Mucosa of descending colon (tissue), 3 donors: Measurements from ENCODE around the gene KCNC3. TPM values are rescaled to one million over a fixed set of nuclear protein-coding genes. Genes with fewer than 3 reads are reported as not detected.

Experiments
- ATAC-seq: fragments of 200-7000 bp; cut with Tn5 transposase; one replicate; pipeline ENCODE4 v1.9.1; 2020; ENCODE audit warnings: mild to moderate bottlenecking, moderate library complexity
- DNase-seq, 3 donors: peaks; one replicate each; pipeline ENCODE4 v3.0.0-alpha.2; 2020
- H3K36me3 ChIP-seq: fragments of 200-600 bp; one replicate; pipeline ENCODE4 v1.8.0; 2021; ENCODE audit warnings: low read depth, mild to moderate bottlenecking
- H3K4me1 ChIP-seq: fragments of 200-600 bp; one replicate; pipeline ENCODE4 v1.8.0; 2021; ENCODE audit warnings: low read depth, mild to moderate bottlenecking
- H3K4me3 ChIP-seq: fragments of 200-600 bp; one replicate; pipeline ENCODE4 v1.8.0; 2021; ENCODE audit warnings: mild to moderate bottlenecking
- H3K9me3 ChIP-seq: fragments of 200-600 bp; one replicate; pipeline ENCODE4 v1.8.0; 2021; ENCODE audit warnings: mild to moderate bottlenecking
- CTCF ChIP-seq: fragments of 200-600 bp; IDR thresholded peaks from one replicate; pipeline ENCODE4 v1.8.0; 2022; ENCODE audit warnings: antibody characterized with exemption, mild to moderate bottlenecking
- intact Hi-C, 2 donors: fragments of 100-400 bp; cut with DNase I in 1 of 2; cut with micrococcal nuclease in 1 of 2; formaldehyde crosslinking; loops; one replicate each; pipeline versions ENCODE4 v1.11.0 to v1.11.1; 2022; cut with DNase I, micrococcal nuclease
- total RNA-seq, 3 donors: library from RNA; stranded (reverse); fragmentation: NEBNext Ultra II Directional in 2 of 3; extraction: Animal tissue kit (Norgen Biotek cat#: 25700) in 2 of 3; gene quantifications; one replicate each; pipeline versions ENCODE4 v1.2.1 to v1.2.4, GENCODE V29; 2021 to 2023
- donor health status: DM: no; HTN: no; CAD: no; lungs with moderate emphysema.
- donor health status: DM: no; HTN: no; CAD: no.
- donor health status: DM: no; HTN: yes; CAD: no.

Gene KCNC3
- total RNA-seq, 3 donors from 2014 or later = 0.49 to 1.5 (median 1.1) TPM

GRCh38 chr19:50309396-50310125, 19.6 kb downstream of the KCNC3 start:
- Histone ChIP-seq H3K9me3 (no peaks in the 10 kb centered on the region), H3K4me3 (no peak overlapping the region), H3K36me3 (peaks cover 3% of the 10 kb centered on the region), H3K4me1 (no peaks in the 10 kb centered on the region)
- ATAC-seq (no peak), DNase-seq (peak in 1 of 3 donors; percentile 31)
- no peak for TF ChIP-seq CTCF
- intact Hi-C loops = no loop called here

- H3K9me3 ChIP-seq = no peaks in the 10 kb centered on the region
- intact Hi-C loops = no loop called here
- ATAC-seq (no peak), DNase-seq (peak in 1 of 3 donors; percentile 12)
- no peak overlapping the region for H3K4me3 ChIP-seq
- no peaks in the 10 kb centered on the region for H3K4me1 ChIP-seq
- peaks cover 3% of the 10 kb centered on the region for H3K36me3 ChIP-seq
- no peak for TF ChIP-seq CTCF
Measured at GRCh38 chr19:50308991-50309390, 20.2 kb downstream of the KCNC3 start.

- Histone ChIP-seq H3K9me3 (no peaks in the 10 kb centered on the region), H3K4me1 (no peaks in the 10 kb centered on the region), H3K4me3 (no peak overlapping the region), H3K36me3 (peaks cover 3% of the 10 kb centered on the region)
- DNase-seq (no peak), ATAC-seq (no peak)
- intact Hi-C loops = no loop called here
- TF ChIP-seq CTCF = no peak
Measured at GRCh38 chr19:50303558-50303957, 25.6 kb downstream of the KCNC3 start.

GRCh38 chr19:50301607-50301971, 27.6 kb downstream of the KCNC3 start:
- Histone ChIP-seq H3K4me1 (no peaks in the 10 kb centered on the region), H3K36me3 (no peaks in the 10 kb centered on the region), H3K4me3 (no peak overlapping the region), H3K9me3 (no peaks in the 10 kb centered on the region)
- intact Hi-C loops = no loop called here
- DNase-seq = no peak
- TF ChIP-seq CTCF = no peak
- no peak for ATAC-seq

GRCh38 chr19:50300814-50301606, 28.2 kb downstream of the KCNC3 start:
- Histone ChIP-seq H3K36me3 (no peaks in the 10 kb centered on the region), H3K9me3 (no peaks in the 10 kb centered on the region), H3K4me1 (no peaks in the 10 kb centered on the region), H3K4me3 (no peak overlapping the region)
- DNase-seq (no peak), ATAC-seq (no peak)
- no peak for TF ChIP-seq CTCF
- intact Hi-C loops = no loop called here
